SK-N-SH (cell line): ENCODE results near the gene SLC25A21.

Experiments used
- CTCF ChIP-seq: fragments of 200-600 bp; sonication (generic); IDR thresholded peaks from 2 replicates; pipeline ENCODE4 v1.6.1; 2017; ENCODE audit warnings: antibody characterized with exemption, mild to moderate bottlenecking, moderate library complexity
- EP300 ChIP-seq, 2 experiments: IDR thresholded peaks; 2 replicates each; pipeline versions ENCODE4 v1.4.0 to v1.6.1; 2012; ENCODE audit warnings: borderline replicate concordance in 1 of 2, low read depth in 1 of 2, low read length in 1 of 2
- NFIC ChIP-seq: IDR thresholded peaks from 2 replicates; pipeline ENCODE4 v1.4.0; 2012; ENCODE audit warnings: borderline replicate concordance
- PBX3 ChIP-seq: IDR thresholded peaks from 2 replicates; pipeline ENCODE4; 2012
- RAD21 ChIP-seq: IDR thresholded peaks from 2 replicates; pipeline ENCODE4 v1.6.1; 2012; ENCODE audit warnings: mild to moderate bottlenecking, low read length
- RFX5 ChIP-seq: IDR thresholded peaks from 2 replicates; pipeline ENCODE4 v1.6.1; 2012; ENCODE audit warnings: mild to moderate bottlenecking, improper control_type of control experiment, low read length
- SIN3A ChIP-seq: IDR thresholded peaks from 2 replicates; pipeline ENCODE4 v1.6.1; 2012; ENCODE audit warnings: low read depth, mild to moderate bottlenecking, low read length, moderate library complexity, borderline replicate concordance
- SMC3 ChIP-seq: IDR thresholded peaks from 2 replicates; pipeline ENCODE4 v1.6.1; 2012; ENCODE audit warnings: low read depth, low read length, improper control_type of control experiment
- TAF1 ChIP-seq: IDR thresholded peaks from 2 replicates; pipeline ENCODE4 v1.6.1; 2012; ENCODE audit warnings: low read depth, mild to moderate bottlenecking, low read length, moderate library complexity, borderline replicate concordance
- TEAD4 ChIP-seq: IDR thresholded peaks from 2 replicates; pipeline ENCODE4 v1.4.0; 2012; ENCODE audit warnings: mild to moderate bottlenecking, borderline replicate concordance; ENCODE audit not compliant: insufficient read depth
- USF2 ChIP-seq: fragments of 150-350 bp; IDR thresholded peaks from 2 replicates; pipeline ENCODE4 v1.6.1; 2017; ENCODE audit warnings: antibody characterized with exemption, low read length, low read depth, borderline replicate concordance
- ZBTB33 ChIP-seq: IDR thresholded peaks from 2 replicates; pipeline ENCODE4 v1.4.0; 2012; ENCODE audit warnings: low read depth, borderline replicate concordance

GRCh38 chr14:36910578-36910977 is 261.8 kb downstream of the SLC25A21 start:
- TF ChIP-seq TEAD4 = no peak
- TF ChIP-seq CTCF = no peak
- no peak for TF ChIP-seq USF2
- no peak for TF ChIP-seq RAD21
- TF ChIP-seq RFX5 = no peak
- TF ChIP-seq EP300 (IDR thresholded peaks at IDR 0.05; ENCODE audit: borderline replicate concordance in 1 of 2, low read depth in 1 of 2, low read length in 1 of 2) = no peak
- no peak for TF ChIP-seq ZBTB33
- no peak for TF ChIP-seq PBX3
- TF ChIP-seq SIN3A = no peak
- TF ChIP-seq TAF1 = no peak
- TF ChIP-seq NFIC = no peak
- TF ChIP-seq SMC3 = no peak
